NCI-H1092 treated with DMSO at 0.1 percent for 48 hours (cell line): ENCODE results near the gene CCDC171.
"Not testable (repeated sequence)": the region's sequence is repeated elsewhere in the genome, so short reads cannot be mapped to it uniquely, and the experiment has no call there.

Experiments
- DNase-seq: peaks from one replicate; lab custom pipeline; 2025; lab: John Stamatoyannopoulos, UW

CCDC171 gene

GRCh38 chr9:15696979-15697378 lies 144.1 kb downstream of the CCDC171 start:
- DNase-seq = no peak

GRCh38 chr9:15697446-15697851 lies 144.6 kb downstream of the CCDC171 start:
- DNase-seq = no peak

GRCh38 chr9:15699876-15700559 lies 147.2 kb downstream of the CCDC171 start:
- DNase-seq = not testable (repeated sequence)

- no peak for DNase-seq
These were observed 154.2 kb downstream of the CCDC171 start for GRCh38 chr9:15707000-15707399.

- DNase-seq = no peak
These were observed 158.7 kb downstream of the CCDC171 start for GRCh38 chr9:15711531-15711930.

- no peak for DNase-seq
These were observed 159.1 kb downstream of the CCDC171 start for GRCh38 chr9:15711931-15712330.

GRCh38 chr9:15714746-15715145 lies 161.9 kb downstream of the CCDC171 start:
- DNase-seq = no peak

- DNase-seq = no peak
These were observed 164.6 kb downstream of the CCDC171 start for GRCh38 chr9:15717290-15717967.

GRCh38 chr9:15718423-15718822 lies 165.6 kb downstream of the CCDC171 start:
- no peak for DNase-seq

- DNase-seq = no peak
These were observed 168.0 kb downstream of the CCDC171 start for GRCh38 chr9:15720861-15721260.

- no peak for DNase-seq
These were observed 170.0 kb downstream of the CCDC171 start for GRCh38 chr9:15722888-15723287.

GRCh38 chr9:15724016-15724415 lies 171.2 kb downstream of the CCDC171 start:
- DNase-seq = no peak

- DNase-seq = no peak
These were observed 171.8 kb downstream of the CCDC171 start for GRCh38 chr9:15724612-15725011.

GRCh38 chr9:15725953-15726352 lies 173.1 kb downstream of the CCDC171 start:
- DNase-seq = no peak

- DNase-seq = no peak
These were observed 176.7 kb downstream of the CCDC171 start for GRCh38 chr9:15729507-15729906.

GRCh38 chr9:15735083-15735857 lies 182.4 kb downstream of the CCDC171 start:
- DNase-seq = no peak

GRCh38 chr9:15736569-15736968 lies 183.7 kb downstream of the CCDC171 start:
- DNase-seq = no peak

- no peak for DNase-seq
These were observed 185.2 kb downstream of the CCDC171 start for GRCh38 chr9:15738011-15738410.

GRCh38 chr9:15741015-15741414 lies 188.2 kb downstream of the CCDC171 start:
- no peak for DNase-seq

- DNase-seq = no peak
These were observed 190.7 kb downstream of the CCDC171 start for GRCh38 chr9:15743512-15743911.

- DNase-seq = no peak
These were observed 191.4 kb downstream of the CCDC171 start for GRCh38 chr9:15744196-15744595.

- DNase-seq = no peak
These were observed 194.1 kb downstream of the CCDC171 start for GRCh38 chr9:15746905-15747304.

GRCh38 chr9:15755660-15756059 lies 202.8 kb downstream of the CCDC171 start:
- no peak for DNase-seq
